Kidney tubule cell (primary cell): ENCODE data around the gene XRCC1.

ENCODE experiments used
- DNase-seq: peaks from one replicate; pipeline ENCODE4 v3.0.0-alpha.2; 2018; ENCODE audit warnings: low spot score

XRCC1 gene, protein sequence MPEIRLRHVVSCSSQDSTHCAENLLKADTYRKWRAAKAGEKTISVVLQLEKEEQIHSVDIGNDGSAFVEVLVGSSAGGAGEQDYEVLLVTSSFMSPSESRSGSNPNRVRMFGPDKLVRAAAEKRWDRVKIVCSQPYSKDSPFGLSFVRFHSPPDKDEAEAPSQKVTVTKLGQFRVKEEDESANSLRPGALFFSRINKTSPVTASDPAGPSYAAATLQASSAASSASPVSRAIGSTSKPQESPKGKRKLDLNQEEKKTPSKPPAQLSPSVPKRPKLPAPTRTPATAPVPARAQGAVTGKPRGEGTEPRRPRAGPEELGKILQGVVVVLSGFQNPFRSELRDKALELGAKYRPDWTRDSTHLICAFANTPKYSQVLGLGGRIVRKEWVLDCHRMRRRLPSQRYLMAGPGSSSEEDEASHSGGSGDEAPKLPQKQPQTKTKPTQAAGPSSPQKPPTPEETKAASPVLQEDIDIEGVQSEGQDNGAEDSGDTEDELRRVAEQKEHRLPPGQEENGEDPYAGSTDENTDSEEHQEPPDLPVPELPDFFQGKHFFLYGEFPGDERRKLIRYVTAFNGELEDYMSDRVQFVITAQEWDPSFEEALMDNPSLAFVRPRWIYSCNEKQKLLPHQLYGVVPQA

DNA sequence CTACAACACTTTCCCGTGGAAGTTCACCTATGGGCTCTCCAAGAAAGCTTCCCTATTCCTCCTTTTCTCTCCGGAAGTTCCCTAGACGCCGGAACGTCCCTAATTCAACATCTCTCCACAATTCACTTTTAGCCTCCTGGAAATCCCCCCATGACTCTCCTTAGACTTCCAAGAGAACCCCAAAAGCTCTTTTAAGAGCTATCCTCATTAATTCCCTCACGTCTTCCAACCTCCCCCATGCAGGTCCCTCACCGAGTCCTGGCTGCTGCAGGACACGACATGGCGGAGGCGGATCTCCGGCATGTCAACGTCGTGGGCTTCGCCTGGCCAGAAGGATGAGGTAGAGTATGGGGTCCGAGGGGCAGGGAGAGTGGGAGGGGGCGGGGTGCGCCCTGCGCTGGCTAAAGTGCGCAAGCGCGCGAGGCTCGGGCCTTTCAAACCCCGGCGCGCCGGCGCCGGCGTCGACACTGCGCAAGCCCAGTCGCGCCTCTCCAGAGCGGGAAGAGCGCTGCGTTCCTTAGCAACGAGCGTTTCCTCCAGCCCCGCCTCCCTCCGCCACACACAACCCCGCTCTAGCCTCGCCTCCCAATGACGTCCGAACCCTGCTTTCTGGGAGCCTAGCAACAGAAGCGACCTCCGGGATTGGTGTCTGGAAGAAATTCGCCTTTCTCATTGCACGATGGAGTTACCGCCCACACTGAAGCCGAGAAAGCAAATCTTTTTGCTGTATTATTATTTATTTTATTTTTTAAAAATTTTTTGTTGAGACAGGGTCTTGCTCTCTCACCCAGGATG, at the start of gene XRCC1, which contains the start of gene PINLYP:
Gene XRCC1, minus strand, starts transcription at position 372 of the 795 bp plus-strand sequence. Its CDS starts 69 bp downstream, at position 303.
Gene PINLYP, plus strand, starts transcription at position 646 of the 795 bp plus-strand sequence. CDS start 1,391 bp downstream, outside the sequence.
- peak; percentile 98 for DNase-seq

DNA sequence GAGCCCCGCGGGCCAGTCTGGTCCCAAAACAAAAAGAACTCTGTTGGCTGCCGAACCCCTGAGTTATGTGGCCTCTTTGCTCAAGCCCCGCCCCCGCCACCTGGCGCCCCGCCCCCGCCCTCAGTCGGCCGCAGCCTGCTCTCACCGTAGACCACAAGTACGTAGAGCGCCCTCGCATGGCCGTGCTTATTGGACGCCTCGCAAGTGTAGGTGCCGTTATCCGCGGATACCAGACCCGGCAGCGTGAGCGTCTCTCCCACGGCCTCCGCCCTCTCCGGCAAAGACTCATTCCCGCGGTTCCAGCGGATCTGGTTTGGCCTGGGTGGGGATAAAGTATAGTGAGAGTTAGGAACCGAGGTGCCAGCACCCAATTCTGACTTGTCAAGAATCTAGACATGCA, 49.6 kb upstream of the XRCC1 start:
- DNase-seq, result no peak

DNA sequence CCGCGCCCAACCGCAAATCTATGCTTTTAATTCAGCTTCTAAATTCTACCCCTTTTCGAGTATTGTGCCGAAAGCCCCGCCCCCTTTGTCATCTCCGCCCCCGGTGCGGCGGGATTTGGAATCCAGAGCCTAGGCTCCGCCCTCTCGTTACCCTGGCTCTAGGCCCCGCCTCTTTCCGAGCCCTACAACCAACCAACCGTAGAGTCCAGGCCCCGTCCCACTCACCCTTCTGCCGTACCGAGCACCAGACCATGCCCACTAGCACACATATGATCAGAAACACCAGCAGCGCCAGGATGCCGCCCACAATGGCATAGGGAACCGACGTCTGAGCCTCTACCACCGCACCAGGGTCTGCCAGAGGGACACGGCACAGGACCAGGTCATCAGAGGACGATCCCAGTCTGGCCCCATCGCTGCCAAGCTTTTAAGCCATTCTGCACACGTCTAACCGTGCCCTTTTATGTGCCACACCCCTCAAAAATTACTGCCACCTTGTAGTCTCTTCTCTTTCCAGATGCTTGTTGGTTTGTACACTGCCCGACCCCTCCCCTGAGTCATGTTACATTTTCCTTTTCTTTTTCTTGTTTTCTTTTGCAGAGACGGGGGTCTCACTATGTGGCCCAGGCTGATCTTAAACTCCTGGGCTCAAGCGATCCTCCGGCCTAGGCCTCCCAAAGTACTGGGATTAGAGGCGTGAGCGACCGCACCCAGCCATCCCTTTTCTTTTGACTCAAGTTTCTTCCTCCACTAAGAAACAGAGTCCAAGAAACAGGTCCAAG, 48.8 kb upstream of the XRCC1 start:
- DNase-seq, result no peak

DNA sequence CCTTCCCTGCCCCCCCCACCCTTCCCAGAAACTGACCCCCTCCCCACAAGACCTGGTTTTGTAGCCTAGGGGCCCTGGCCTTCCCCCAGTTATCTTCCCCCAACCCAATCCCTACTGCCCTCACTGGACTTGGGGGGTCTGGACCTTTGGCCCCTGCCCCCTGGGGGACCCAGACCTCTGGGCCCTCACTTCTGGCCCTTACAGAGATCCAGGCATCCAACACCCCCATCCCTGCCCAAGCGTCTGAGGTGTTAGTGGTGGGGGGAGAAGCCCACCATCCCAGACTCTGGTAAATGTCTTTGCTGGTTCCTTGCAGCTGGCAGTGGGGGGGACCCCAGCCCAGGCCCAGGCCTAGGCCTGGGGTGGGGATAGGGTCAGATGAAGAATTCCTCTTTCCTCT, 47.6 kb upstream of the XRCC1 start:
- DNase-seq, result no peak

DNA sequence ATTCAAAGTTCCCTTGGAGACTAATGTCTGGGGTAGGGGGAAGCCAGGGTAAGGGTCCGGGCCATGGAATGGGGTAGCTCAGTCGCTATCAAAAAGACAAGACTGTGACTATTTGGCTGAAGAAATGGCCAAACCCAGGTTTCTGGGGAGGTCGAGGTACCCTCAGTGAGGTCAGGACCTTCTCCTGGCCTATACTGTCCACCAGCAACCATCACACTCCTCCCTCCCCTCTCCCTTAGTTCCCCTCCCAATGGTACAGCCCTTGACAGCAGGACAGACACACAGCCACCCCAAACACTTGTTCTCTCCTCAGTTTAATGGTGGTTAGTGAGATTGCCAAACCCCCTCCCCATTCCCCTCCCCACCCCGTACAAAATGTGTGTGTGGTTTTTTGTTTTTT, 46.7 kb upstream of the XRCC1 start:
- no peak for DNase-seq

DNA sequence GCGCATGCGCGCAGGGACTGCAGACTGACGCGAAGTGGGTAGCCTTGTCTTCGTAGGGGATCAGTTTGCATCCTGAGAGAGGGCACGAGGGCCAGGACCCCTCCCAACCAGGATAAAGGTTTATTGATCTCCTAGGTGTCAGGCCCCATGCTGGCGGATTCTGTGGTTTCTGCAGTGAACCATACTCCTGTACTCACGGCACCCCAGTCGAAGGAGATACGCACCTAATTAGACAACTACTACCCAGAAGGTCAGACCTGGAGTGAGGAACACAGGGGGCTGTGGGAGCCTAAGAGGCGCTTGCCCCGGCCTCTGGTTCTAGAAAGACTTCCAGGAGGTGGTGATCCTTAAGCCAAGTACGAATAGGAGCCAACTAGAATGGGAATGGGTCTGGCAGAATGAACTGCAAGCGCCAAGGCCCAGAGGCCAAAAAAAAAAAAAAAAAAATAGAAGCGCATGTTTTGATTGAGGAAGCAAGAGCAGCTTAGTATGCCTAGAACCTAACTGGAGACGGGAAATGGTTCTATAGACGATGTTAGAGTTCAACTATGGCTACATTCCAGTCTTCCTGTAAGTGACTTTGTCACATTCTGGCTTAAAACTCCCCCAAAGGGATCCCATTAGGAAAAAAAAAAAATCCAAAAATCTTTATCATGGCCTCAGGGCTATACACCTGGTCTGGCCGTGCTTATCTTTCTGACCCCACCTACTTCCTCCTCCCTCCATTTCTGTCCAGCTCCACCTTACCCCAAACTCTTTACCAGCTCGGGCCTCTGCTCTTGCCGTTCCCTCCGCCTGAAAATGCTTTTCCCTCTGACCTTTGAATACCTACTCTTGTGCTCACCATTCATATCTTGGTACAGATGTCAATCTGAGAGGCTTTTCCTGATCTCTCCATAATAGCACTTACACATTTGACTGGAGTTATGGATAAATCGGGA, 45.0 kb upstream of the XRCC1 start:
- DNase-seq, result no peak

DNA sequence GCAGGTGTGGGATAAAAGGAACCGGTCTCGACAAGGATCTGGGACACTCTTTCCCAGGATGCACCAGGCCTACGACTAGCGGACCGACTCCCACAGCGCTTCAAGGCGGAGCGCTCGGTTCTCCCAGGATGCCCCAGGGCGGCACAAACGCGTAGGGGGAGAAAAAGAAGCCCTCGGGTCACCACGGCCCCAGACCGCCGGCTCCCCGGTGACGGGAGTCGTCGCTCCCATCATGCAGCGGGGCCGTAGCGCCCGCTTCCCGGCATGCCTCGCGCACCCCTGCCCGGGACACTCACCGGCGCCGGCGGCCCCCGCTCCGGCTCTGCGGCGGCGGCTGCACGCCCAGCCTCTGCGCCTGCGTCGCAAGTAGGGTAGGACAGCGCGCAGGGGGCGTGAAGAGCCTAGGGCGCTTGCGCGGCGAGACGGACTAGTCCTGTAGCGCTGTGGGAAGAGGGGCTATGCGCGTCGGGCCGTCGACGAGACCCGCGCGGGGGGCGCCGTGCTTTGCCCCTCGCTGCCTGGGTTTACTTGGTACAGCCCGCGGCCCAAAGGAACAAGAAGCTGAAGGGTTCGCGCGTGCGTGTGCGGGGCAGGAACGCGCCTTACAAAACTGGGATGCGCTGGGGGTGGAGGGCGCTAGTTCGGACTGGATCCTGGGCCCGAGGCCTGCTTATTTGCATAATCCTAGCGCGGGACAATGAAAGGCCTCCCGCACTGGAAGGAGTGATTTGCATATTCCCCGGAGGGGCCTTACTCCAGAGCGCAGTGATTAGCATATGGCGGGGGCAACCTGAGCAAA, 44.1 kb upstream of the XRCC1 start, which contains the start of gene ZNF428:
Gene ZNF428, minus strand, starts transcription at position 368 of the 799 bp plus-strand sequence. CDS start 5,325 bp downstream, outside the sequence.
- peak; percentile 89 for DNase-seq

DNA sequence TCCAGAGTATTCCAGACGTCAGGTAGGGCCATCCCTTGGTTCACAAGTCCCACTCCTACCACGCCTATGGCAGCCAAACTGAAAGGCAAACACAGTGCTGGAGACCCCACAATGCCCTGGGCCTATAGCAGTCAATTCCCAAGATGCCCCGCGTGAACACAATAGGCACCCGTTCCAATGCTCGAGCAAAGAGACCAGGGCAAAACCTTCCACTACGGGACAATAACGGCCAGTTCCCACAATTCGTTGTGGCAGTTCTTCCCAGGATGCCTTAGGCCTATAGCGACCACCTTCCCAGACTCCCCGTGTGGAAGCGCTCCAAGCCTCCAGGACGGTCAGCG, 43.6 kb upstream of the XRCC1 start:
- DNase-seq, result no peak

DNA sequence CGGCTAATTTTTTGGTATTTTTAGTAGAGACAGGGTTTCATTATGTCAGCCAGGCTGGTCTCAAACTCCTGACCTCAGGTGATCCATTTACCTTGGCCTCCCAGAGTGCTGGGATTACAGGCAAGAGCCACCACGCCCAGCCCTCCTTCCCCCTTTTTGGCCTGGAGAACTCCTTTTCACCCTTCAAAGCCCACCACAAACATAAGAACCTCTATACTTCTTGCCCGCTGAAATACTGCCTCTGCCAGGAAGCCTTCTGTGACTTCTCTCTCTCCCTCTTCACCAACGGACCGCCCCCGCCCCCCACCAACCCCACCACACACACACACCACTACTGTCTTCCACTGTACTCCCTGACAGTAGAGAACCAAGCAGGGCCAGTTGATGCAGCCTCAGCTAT, 41.6 kb upstream of the XRCC1 start:
- DNase-seq, result no peak

DNA sequence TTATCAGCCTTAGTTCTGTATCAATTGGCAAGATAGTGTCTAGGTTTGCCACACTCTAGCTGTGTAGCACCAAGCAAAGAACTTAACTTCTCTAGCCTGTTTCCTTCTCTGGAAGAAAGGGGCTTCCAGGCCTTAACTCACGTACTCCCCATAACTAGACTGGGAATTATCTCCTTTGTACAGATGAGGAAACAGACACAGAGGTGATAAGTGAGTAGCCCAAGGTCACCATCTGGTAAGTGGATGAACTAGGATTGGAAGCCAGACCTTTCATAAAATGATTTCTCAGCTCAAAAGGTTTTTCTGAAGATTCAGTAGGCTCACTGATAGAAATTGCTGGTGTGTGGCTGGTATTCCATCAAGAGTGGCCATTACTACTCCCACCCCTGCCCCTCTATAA, 41.0 kb upstream of the XRCC1 start:
- DNase-seq, result no peak

DNA sequence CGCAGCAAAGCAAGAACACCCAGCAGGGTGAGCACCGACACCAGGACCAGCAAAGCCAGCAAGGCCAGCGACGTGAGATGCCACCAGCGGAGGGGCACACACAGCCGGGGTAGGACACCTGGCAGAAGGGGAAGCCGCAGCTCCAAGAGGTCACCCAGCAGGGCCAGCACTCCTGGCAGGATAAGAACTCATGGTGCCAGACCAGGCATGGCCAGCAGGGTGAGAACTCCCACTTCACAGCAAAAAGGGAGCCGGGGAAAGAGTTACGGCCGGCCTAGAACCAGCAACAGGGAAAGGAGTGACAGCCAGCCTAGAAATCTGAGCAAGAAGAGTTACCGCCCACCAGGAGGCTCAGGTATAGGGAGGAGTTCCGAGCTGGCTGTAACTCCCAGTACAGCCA, 37.0 kb upstream of the XRCC1 start:
- no peak for DNase-seq

DNA sequence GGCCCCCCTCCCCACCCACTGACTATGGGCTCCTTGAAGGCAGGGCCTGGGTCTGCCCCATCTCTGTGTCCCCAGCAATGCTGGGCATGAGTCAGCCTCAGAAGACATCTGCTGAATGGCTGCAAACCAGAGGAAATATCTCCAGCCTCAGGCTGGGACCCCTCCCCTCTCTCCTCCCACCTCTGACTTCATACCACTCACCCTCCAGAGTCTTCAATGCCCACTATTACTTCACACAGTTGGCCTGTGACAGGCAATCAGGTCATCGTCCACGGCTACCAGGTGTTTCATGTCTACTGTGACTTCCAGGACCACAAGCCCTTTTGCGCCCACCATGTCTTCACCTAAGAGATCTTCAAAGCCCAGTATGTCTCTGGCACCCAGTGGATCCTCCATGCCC, 36.5 kb upstream of the XRCC1 start, which contains the start of gene SRRM5:
Gene SRRM5, plus strand, starts transcription at position 301 of the 400 bp plus-strand sequence. Its CDS starts 34 bp downstream, at position 335.
- DNase-seq, result no peak

DNA sequence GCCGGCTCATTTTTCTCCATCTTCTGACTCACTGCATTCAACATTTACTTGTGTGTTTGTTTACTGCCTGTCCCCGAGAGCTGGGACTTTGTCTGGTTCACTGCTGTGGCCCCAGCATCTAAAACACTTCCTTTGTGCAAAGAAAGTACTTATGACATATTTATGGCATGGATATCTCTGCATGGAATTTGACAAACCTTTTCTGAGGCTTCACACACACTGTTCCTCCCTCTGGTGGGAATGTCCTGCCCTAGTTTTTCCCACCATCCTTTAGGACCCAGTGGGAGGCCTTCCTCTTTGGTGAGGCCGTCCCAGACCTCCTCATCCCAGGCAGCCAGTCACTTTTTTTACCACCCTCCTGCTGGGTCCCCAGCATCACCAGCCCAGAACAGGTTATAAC, 35.2 kb upstream of the XRCC1 start:
- DNase-seq, result no peak

DNA sequence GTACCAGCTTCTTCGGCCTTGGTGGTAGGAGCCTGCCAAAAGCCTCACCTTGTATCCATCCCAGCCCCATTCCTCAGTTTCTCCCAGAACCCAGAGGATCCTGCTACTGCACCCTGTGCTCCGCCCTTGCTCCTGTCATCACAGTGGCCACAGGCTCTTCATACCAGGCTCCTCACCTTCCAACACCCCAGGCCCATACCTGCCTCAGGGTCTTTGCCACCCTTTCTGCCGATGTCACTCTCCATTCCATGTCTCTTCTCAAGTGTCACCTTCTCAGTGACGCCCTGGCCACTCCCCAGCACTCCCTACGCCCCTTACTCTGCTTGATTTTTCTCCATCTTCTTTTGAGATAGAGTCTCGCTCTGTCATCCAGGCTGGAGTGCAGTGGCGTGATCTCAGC, 34.5 kb upstream of the XRCC1 start:
- no peak for DNase-seq

DNA sequence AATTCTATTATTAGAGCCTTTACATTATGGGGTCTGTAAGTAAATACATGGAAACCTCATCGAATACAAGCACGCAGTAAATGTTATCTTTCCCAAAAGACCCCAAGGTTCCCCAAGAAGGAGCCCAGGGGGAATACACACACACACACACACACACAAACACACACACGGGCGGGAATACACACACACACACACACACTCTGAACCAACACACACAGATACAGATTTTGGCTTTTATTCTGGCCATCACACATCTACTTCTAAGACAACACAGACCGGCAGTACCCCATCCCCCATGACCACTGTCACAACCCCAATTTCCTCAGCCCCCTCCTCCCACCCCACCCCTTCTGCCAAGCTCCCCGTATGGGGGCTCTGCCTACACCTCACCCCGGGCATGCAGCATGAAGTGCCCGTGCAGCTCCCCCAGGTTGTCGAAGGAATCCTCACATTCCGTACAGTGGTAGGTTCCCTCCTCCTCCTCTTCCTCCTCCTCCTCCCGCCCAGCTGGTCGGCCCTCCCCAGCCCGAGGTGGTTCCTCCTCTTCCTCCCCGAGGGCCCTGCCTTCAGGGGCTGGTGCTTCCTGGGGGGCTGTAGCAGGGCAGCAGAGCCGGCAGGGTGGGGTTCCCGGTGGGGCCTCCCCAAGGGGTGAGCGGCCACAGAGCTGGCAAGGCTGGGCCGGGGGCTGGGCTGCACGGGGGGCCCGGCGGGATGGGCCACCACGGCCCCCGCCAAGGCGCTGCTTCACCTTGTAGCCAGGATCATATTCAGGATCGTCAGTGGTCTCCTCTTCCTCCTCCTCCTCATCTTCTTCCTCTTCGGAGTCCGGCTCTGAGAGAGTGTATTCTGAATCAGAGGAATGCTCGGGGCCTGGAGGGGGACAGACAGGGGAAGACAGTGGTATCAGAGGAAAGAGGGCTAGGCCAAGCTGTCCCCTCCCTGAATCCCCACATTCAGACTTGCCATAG, 32.2 kb upstream of the XRCC1 start:
- DNase-seq, result no peak

DNA sequence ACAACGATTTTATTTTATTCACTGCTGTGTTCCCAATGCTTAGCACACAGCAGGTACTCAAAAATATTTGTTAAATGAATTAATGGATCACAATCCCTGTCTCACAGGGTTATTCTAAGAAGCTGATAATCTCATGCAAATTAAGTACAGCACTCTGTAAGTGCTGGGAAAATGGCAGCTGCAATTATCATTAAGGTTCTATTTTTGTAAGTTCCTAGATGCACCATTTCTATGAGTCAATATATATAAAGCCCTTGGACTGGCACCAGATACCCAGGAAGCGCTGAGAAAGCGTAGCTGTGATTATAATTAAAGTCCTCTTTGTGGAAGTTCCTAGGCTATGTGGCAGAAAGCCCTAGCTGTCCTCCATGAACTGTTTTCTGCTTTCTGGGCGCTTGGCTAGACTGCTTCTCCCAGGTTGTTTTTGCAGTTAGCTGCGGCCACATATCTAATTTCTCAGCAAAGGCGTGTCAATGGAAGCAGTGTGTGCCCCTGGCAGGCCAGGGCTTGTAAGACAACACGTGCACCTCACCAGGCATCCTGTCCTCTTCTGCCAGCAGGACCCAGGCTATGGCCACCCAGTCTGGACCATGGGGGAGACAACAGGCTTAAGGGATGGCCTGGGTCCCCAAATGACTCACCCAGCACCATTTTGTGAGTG, 31.4 kb upstream of the XRCC1 start:
- DNase-seq, result no peak

DNA sequence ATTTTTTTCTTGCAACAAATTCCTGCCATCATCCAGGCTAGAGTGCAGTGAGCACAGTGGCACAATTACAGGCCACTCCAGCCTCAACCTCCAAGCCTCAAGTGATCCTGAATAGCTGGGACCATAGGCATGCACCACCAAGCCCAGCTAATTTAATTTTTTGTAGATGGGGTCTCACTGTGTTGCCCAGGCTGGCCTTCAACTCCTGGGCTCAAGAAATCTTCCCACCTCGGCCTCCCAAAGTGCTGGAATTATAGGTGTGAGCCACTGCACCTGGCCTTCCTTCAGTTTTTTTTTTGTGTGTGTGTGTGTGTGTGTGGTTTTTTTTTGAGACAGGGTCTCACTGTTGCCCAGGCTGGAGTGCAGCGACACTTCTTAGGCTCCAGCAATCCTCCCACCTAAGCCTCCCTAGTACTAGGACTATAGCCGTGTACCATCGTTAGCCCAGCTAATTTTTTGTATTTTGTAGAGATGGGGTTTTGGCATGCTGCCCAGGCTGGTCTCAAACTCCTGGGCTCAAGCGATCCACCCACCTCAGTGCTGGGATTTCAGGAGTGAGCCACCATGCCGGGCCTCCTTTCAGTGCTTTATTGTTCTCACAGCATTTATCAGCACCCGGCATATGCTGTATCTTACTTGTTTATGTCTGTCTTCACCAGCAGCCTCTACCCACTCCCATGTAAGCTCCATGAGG, 30.7 kb upstream of the XRCC1 start:
- no peak for DNase-seq
